ENCODE measurements around the gene GAPT.

- TF ChIP-seq POLR2AphosphoS5 (IDR thresholded peaks at IDR 0.05) = no peak
- no peak for TF ChIP-seq EP300 (conservative IDR thresholded peaks at IDR 0.05; ENCODE audit: poor library complexity, severe bottlenecking)
- no peak for TF ChIP-seq CTCF (IDR thresholded peaks at IDR 0.05; ENCODE audit: poor library complexity, severe bottlenecking)
- no peak for TF ChIP-seq MXI1 (conservative IDR thresholded peaks at IDR 0.05; ENCODE audit: poor library complexity, severe bottlenecking)
- TF ChIP-seq EZH2 (IDR thresholded peaks at IDR 0.05; ENCODE audit: borderline replicate concordance, insufficient read depth, low read length, poor library complexity, severe bottlenecking) = no peak
- no peak for TF ChIP-seq TAF1 (IDR thresholded peaks at IDR 0.05; ENCODE audit: low read depth)
- no peak for TF ChIP-seq RAD21 (conservative IDR thresholded peaks at IDR 0.05)
- no peak for TF ChIP-seq SMC3 (conservative IDR thresholded peaks at IDR 0.05; ENCODE audit: poor library complexity)
Measured at GRCh38 chr5:58530942-58531490, 39.8 kb downstream of the GAPT start.

Data from neural cell (in vitro differentiated cells).